Naive thymus-derived CD4-positive, alpha-beta T cell (primary cell): ENCODE results near the gene SINHCAF. TPM values are rescaled to one million over a fixed set of nuclear protein-coding genes. Genes with fewer than 3 reads are reported as not detected.

Experiments used
- ATAC-seq: fragments of 150-1000 bp; cut with Tn5 transposase; 2 replicates; pipeline ENCODE4 v1.10.0; 2021; ENCODE audit warnings: mild to moderate bottlenecking, moderate library complexity
- CTCF ChIA-PET: fragments of 350-600 bp; sonication (Branson Sonifier 250); formaldehyde crosslinking; loops from one replicate; lab custom pipeline; 2021; ENCODE audit warnings: antibody characterized with exemption; lab: Charles Lee
- POLR2A ChIA-PET: fragments of 350-600 bp; sonication (Branson Sonifier 250); formaldehyde crosslinking; loops from one replicate; lab custom pipeline; 2021; ENCODE audit warnings: antibody characterized with exemption, inconsistent platforms; lab: Charles Lee
- DNase-seq, 9 donors: peaks; one replicate each; pipeline versions ENCODE4 v3.0.0 to v3.0.0-alpha.2; 2020 to 2022; ENCODE audit warnings: mixed read lengths in 1 of 9
- H3K27ac ChIP-seq: one replicate; pipeline ENCODE4 v1.7.0; 2013; ENCODE audit warnings: mild to moderate bottlenecking, low read depth, low read length, moderate library complexity
- H3K27me3 ChIP-seq, 2 donors: one replicate each; pipeline ENCODE4 v1.7.0; 2013; ENCODE audit warnings: low read length in 2 of 2, mild to moderate bottlenecking in 2 of 2, moderate library complexity in 2 of 2; ENCODE audit not compliant: control insufficient read depth in 2 of 2, insufficient read depth in 2 of 2
- H3K36me3 ChIP-seq, 3 experiments: 1 replicate in 2 of 3; 2 replicates in 1 of 3; pipeline ENCODE4 v1.7.0; 2013; ENCODE audit warnings: low read length in 3 of 3, mild to moderate bottlenecking in 3 of 3, moderate library complexity in 1 of 3; ENCODE audit not compliant: insufficient read depth in 3 of 3, control insufficient read depth in 2 of 3
- H3K4me1 ChIP-seq, 2 donors: one replicate each; pipeline ENCODE4 v1.7.0; 2013; ENCODE audit warnings: low read length in 2 of 2, mild to moderate bottlenecking in 2 of 2, moderate library complexity in 1 of 2; ENCODE audit not compliant: control insufficient read depth in 2 of 2, insufficient read depth in 2 of 2
- H3K4me3 ChIP-seq: 2 replicates; pipeline ENCODE4 v1.7.0; 2013; ENCODE audit warnings: mild to moderate bottlenecking, low read length
- H3K9me3 ChIP-seq, 3 experiments: 1 replicate in 2 of 3; 2 replicates in 1 of 3; pipeline ENCODE4 v1.7.0; 2013; ENCODE audit warnings: low read length in 3 of 3; ENCODE audit not compliant: control insufficient read depth in 2 of 3
- H3K27ac Mint-ChIP-seq, 9 donors: one replicate each; pipeline ENCODE4 v1.8.0; 2020 to 2022; ENCODE audit warnings: mixed read lengths in 9 of 9, mild to moderate bottlenecking in 8 of 9, moderate library complexity in 5 of 9, inconsistent platforms in 2 of 9
- H3K27me3 Mint-ChIP-seq, 5 donors: one replicate each; pipeline ENCODE4 v1.8.0; 2021 to 2022; ENCODE audit warnings: mixed read lengths in 5 of 5, mild to moderate bottlenecking in 1 of 5
- H3K36me3 Mint-ChIP-seq, 5 donors: one replicate each; pipeline ENCODE4 v1.8.0; 2020 to 2022; ENCODE audit warnings: mixed read lengths in 5 of 5, mild to moderate bottlenecking in 3 of 5, inconsistent platforms in 1 of 5
- H3K4me1 Mint-ChIP-seq, 7 donors: one replicate each; pipeline ENCODE4 v1.8.0; 2020 to 2022; ENCODE audit warnings: mixed read lengths in 7 of 7, mild to moderate bottlenecking in 3 of 7, inconsistent platforms in 1 of 7
- H3K4me3 Mint-ChIP-seq, 10 donors: one replicate each; pipeline ENCODE4 v1.8.0; 2020 to 2022; ENCODE audit warnings: mild to moderate bottlenecking in 10 of 10, mixed read lengths in 10 of 10, moderate library complexity in 6 of 10, inconsistent platforms in 2 of 10
- H3K9me3 Mint-ChIP-seq, 11 donors: one replicate each; pipeline ENCODE4 v1.8.0; 2020 to 2022; ENCODE audit warnings: mixed read lengths in 11 of 11, mild to moderate bottlenecking in 4 of 11, inconsistent platforms in 1 of 11, moderate library complexity in 1 of 11
- intact Hi-C, 2 donors: fragments of 100-400 bp; cut with micrococcal nuclease; formaldehyde crosslinking; loops; one replicate each; pipeline ENCODE4 v1.15.1; 2023
- polyA plus RNA-seq, 2 donors: library from polyadenylated mRNA; unstranded; fragments of 300-500 nt; fragmentation: Illumina TruSeq; gene quantifications; one replicate each; pipeline ENCODE4 v1.2.3, GENCODE V29; 2021
- total RNA-seq, 6 experiments: library from RNA in 5 of 6; stranded (reverse) in 5 of 6; gene quantifications; 1 replicate in 5 of 6; 2 replicates in 1 of 6; pipeline ENCODE4 v1.2.3 and lab custom pipeline; 2021 to 2026

SINHCAF gene
- total and polyA plus RNA-seq, 7 experiments from 2014 or later, result 47.9 to 114 (median 90.8) TPM

DNA sequence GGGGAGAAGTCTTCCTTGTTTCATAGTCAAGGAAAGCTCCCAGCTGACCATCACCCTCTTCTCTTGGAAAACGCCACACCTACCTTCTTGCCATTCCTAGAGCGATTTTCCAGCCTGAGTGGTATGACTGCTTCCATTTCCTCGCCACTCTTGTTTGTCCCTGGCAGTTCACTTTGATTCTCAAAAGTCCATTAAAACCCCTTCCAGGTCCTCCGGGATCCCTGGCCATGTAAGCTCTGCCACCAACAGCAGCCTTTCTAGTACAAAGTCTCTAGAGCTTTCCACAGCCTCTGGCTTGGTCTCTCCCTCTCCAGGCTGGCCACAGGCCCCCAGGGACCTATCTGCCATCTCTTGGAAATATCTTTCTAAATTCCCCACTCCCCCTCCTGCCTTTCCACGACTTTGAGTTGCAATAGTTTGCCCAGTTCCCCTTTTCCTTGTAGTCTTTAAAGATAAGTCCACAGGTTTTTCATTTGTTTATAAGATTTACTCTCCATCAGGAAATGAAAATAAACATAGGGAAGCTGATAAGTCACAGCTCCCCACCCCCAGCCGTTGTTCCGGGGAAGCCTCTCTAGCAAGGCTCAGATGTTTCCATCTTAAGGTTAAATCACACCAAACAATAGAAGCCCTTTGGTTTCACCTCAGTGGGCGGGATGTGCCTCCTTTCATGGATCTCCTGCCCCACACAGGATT lies 42.9 kb upstream of the SINHCAF start:
- DNase-seq (no peak), ATAC-seq (no peak)
- Histone ChIP-seq H3K27ac (no peak overlapping the region), H3K9me3 (no peaks in the 10 kb centered on the region), H3K27me3 (no peaks in the 10 kb centered on the region), H3K4me1 (no peaks in the 10 kb centered on the region), H3K36me3 (no peaks in the 10 kb centered on the region), H3K4me3 (no peak overlapping the region)
- Mint-ChIP-seq H3K4me3 (no peak overlapping the region), H3K36me3 (no peaks in the 10 kb centered on the region), H3K9me3 (peaks cover 0 to 1% (median 0%) of the 10 kb centered on the region in 11 donors), H3K27ac (peak overlapping the region in 1 of 9 donors; percentile 11), H3K4me1 (peaks cover 0 to 6% (median 0%) of the 10 kb centered on the region in 7 donors), H3K27me3 (peaks cover 0 to 6% (median 0%) of the 10 kb centered on the region in 5 donors)
- ChIA-PET CTCF (interaction anchor here (0.6 kb wide), 1 partner anchor 103 kb away, joined by 4 read pairs; no protein-coding TSS in a partner anchor), POLR2A (no interaction called here)
- intact Hi-C loops, result no loop called here

DNA sequence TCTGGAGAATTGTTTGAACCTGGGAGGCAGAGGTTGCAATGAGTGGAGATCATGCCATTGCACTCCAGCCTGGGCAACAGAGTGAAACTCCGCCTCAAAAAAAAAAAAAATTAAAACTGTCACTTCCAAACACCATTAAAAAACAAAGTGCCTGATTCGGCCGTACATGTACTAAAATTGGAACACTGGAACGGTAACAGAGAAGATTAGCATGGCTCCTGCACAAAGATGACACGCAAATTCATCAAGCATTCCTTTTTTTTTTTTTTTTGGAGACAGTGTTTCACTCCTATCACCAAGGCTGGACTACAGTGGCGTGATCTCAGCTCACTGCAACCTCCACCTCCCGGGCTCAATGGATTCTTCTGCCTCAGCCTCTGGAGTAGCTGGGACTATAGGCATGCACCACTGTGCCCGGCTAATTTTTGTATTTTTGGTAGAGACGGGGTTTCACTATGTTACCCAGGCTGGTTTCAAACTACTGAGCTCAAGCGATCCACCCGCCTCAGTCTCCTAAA lies 40.2 kb upstream of the SINHCAF start:
- Histone ChIP-seq H3K36me3 (no peaks in the 10 kb centered on the region), H3K27me3 (no peaks in the 10 kb centered on the region), H3K4me1 (peaks cover 4 to 11% of the 10 kb centered on the region in 2 donors), H3K4me3 (no peak overlapping the region), H3K9me3 (no peaks in the 10 kb centered on the region), H3K27ac (no peak overlapping the region)
- H3K9me3 Mint-ChIP-seq, result peaks cover 0 to 1% (median 0%) of the 10 kb centered on the region in 11 donors
- no peaks in the 10 kb centered on the region for H3K36me3 Mint-ChIP-seq
- ATAC-seq, result no peak
- intact Hi-C loops, result no loop called here
- no peak for DNase-seq
- H3K27me3 Mint-ChIP-seq, result peaks cover 0 to 6% (median 0%) of the 10 kb centered on the region in 5 donors
- H3K4me1 Mint-ChIP-seq, result peaks cover 12 to 27% (median 18%) of the 10 kb centered on the region in 7 donors
- ChIA-PET POLR2A (no interaction called here), CTCF (no interaction called here)
- no peak overlapping the region for H3K27ac Mint-ChIP-seq
- H3K4me3 Mint-ChIP-seq, result no peak overlapping the region

DNA sequence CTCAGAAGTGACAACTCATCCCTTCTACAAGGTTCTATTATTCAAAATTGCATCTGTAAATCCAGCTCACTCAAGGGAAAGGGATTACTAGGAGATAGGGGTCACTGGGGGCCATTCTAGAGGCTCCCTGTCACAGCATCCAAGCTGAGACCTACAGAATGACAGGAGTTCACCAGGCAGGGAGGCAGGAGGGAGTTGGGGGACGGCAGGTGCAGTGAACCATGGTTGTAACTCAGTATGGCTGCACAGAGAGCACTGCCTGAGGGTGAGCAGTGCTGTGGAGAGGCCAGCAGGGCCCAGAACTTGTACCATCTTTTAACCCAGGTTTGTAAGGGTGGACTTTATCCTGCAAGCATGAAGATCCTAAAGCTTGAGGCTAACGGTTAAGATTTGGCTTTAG lies 37.9 kb upstream of the SINHCAF start:
- ATAC-seq (no peak), DNase-seq (no peak)
- Histone ChIP-seq H3K4me1 (peaks cover 4 to 11% of the 10 kb centered on the region in 2 donors), H3K4me3 (no peak overlapping the region), H3K36me3 (no peaks in the 10 kb centered on the region), H3K9me3 (no peaks in the 10 kb centered on the region), H3K27ac (no peak overlapping the region), H3K27me3 (no peaks in the 10 kb centered on the region)
- CTCF ChIA-PET, result no interaction called here
- Mint-ChIP-seq H3K9me3 (peaks cover 0 to 1% (median 0%) of the 10 kb centered on the region in 11 donors), H3K27ac (peak overlapping the region in 2 of 9 donors; percentile 70 to 90), H3K27me3 (peaks cover 0 to 3% (median 0%) of the 10 kb centered on the region in 5 donors), H3K4me3 (peak overlapping the region in 1 of 10 donors; percentile 79), H3K36me3 (no peaks in the 10 kb centered on the region), H3K4me1 (peaks cover 12 to 27% (median 18%) of the 10 kb centered on the region in 7 donors)
- POLR2A ChIA-PET, result no interaction called here
- intact Hi-C loops, result loop anchor here (1.0 to 5.0 kb wide), 4 partner anchors 62 to 247 kb away; no protein-coding TSS in a partner anchor

DNA sequence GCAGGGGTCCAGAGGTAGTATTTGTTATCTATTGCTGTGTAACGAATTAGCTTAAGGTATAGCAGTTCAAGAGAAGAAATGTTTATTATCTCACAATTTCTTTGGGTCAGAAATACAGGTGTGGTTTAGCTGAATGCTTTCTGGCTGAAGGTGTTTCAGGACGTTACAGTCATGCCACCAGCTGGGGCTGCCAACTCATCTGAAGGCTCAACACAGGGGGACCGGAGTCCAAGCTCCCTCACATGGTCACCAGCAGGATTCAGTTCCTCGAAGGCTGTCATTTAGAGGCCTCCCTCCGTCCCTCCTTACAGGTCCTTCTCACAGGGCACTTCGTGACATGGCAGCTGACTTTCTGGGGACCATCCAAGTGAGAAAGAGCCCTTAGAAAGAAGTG lies 37.5 kb upstream of the SINHCAF start:
- no peaks in the 10 kb centered on the region for H3K27me3 ChIP-seq
- ATAC-seq (no peak), DNase-seq (no peak)
- H3K27me3 Mint-ChIP-seq, result no peaks in the 10 kb centered on the region
- ChIA-PET POLR2A (no interaction called here), CTCF (no interaction called here)
- no peaks in the 10 kb centered on the region for H3K36me3 Mint-ChIP-seq
- H3K27ac Mint-ChIP-seq, result peak overlapping the region in 4 of 9 donors; percentile 32 to 91 (median 80)
- H3K4me3 ChIP-seq, result no peak overlapping the region
- intact Hi-C loops, result loop anchor here (1.0 to 5.0 kb wide), 4 partner anchors 61 to 246 kb away; no protein-coding TSS in a partner anchor
- H3K4me3 Mint-ChIP-seq, result peak overlapping the region in 4 of 10 donors; percentile 50 to 79 (median 75)
- H3K4me1 Mint-ChIP-seq, result peaks cover 12 to 27% (median 18%) of the 10 kb centered on the region in 7 donors
- H3K36me3 ChIP-seq, result no peaks in the 10 kb centered on the region
- no peak overlapping the region for H3K27ac ChIP-seq
- peaks cover 4 to 11% of the 10 kb centered on the region in 2 donors for H3K4me1 ChIP-seq
- H3K9me3 Mint-ChIP-seq, result peaks cover 0 to 1% (median 0%) of the 10 kb centered on the region in 11 donors
- no peaks in the 10 kb centered on the region for H3K9me3 ChIP-seq

DNA sequence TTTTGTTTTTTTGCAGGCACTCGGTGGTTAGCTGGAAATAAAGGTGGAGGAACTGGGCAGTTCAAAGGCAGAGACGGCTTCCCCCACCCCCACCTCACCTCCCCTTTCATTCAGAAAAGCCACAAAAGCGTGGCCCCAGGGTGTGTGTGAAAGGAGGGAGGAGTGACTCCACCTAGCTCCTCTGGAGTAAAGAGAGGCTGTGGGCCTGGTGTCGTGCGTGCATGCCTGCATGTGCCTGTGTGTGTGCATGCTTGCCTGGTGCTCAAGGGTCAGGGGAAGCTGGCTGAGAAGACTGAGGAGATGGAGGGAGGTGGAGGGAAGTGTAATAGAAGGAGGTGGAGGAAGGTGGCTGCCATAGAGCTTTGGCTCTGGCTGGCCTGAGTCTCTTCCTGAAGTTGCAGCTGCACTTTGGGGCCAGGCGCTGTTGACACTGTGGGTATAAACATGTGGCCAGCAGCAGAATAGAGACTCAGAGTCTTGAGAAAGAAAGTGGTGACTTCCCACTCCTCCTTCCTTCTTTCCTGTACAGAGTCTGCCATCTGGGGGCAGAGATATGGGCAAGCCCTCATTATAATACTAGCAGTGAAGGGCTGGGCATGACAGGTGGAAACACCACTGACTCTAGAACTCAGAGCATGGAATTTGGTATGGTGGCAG lies 36.9 kb upstream of the SINHCAF start:
- intact Hi-C loops, result loop anchor here (1.0 to 5.0 kb wide), 5 partner anchors 37 to 246 kb away; partner anchors contain the start of gene SINHCAF (in 2 of the 2)
- Histone ChIP-seq H3K36me3 (no peaks in the 10 kb centered on the region), H3K27ac (no peak overlapping the region), H3K4me1 (peaks cover 4 to 11% of the 10 kb centered on the region in 2 donors), H3K27me3 (no peaks in the 10 kb centered on the region), H3K4me3 (peak overlapping the region; percentile 8), H3K9me3 (no peaks in the 10 kb centered on the region)
- H3K27ac Mint-ChIP-seq, result peak overlapping the region; percentile 12 to 91 (median 56)
- no peaks in the 10 kb centered on the region for H3K36me3 Mint-ChIP-seq
- CTCF ChIA-PET, result no interaction called here
- H3K27me3 Mint-ChIP-seq, result no peaks in the 10 kb centered on the region
- ATAC-seq, result peak; percentile 78
- DNase-seq, result peak in 5 of 9 donors; percentile 4 to 34 (median 17)
- POLR2A ChIA-PET, result interaction anchor here (0.8 kb wide), 1 partner anchor 33 kb away, joined by 4 read pairs; no protein-coding TSS in a partner anchor
- H3K4me3 Mint-ChIP-seq, result peak overlapping the region; percentile 50 to 81 (median 74)
- peaks cover 0 to 1% (median 0%) of the 10 kb centered on the region in 11 donors for H3K9me3 Mint-ChIP-seq
- peaks cover 12 to 27% (median 18%) of the 10 kb centered on the region in 7 donors for H3K4me1 Mint-ChIP-seq

DNA sequence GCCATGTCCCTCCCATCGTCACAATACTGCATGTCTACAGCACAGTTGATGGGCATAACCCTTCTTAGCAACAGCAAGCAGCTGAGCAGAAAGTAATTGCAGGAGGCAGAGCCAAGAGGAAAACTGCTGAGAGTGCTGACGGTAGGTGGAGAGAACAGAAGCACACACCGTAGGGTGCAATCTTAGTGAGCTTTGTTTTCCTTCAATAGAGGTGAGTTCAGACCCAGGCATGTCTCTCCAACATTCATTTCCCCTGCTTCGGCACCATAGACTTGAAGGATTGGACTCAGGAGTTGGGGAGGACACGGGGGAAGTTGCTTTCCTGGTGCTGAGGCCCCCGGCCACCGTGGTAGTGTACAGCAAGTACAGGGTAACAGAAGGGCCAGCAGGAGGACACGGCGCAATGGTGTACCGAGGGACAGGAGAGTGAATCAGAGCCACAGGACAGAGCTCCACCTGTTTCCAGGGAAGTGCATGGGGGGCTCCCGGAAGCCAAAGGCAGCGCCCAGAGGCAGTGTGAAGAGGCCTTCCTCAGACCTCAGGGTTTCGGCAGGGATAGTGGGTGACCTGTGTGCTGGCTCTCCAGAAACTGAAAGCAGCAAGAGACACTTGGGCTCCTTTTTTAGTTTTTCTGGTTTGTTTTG lies 36.3 kb upstream of the SINHCAF start:
- POLR2A ChIA-PET, result interaction anchor here (0.8 kb wide), 1 partner anchor 33 kb away, joined by 4 read pairs; no protein-coding TSS in a partner anchor
- intact Hi-C loops, result loop anchor here (1.0 to 5.0 kb wide), 4 partner anchors 36 to 245 kb away; partner anchors contain the start of gene SINHCAF (in 2 of the 2)
- no peak overlapping the region for H3K4me3 ChIP-seq
- peak overlapping the region; percentile 50 to 81 (median 74) for H3K4me3 Mint-ChIP-seq
- no peaks in the 10 kb centered on the region for H3K27me3 Mint-ChIP-seq
- H3K36me3 Mint-ChIP-seq, result no peaks in the 10 kb centered on the region
- no peaks in the 10 kb centered on the region for H3K36me3 ChIP-seq
- H3K27ac Mint-ChIP-seq, result peak overlapping the region in 8 of 9 donors; percentile 12 to 91 (median 63)
- no peaks in the 10 kb centered on the region for H3K9me3 ChIP-seq
- peaks cover 12 to 27% (median 18%) of the 10 kb centered on the region in 7 donors for H3K4me1 Mint-ChIP-seq
- no peak overlapping the region for H3K27ac ChIP-seq
- peaks cover 0 to 1% (median 0%) of the 10 kb centered on the region in 11 donors for H3K9me3 Mint-ChIP-seq
- H3K4me1 ChIP-seq, result peaks cover 4 to 11% of the 10 kb centered on the region in 2 donors
- no peaks in the 10 kb centered on the region for H3K27me3 ChIP-seq
- peak; percentile 35 for ATAC-seq
- peak in 1 of 9 donors; percentile 24 for DNase-seq
- CTCF ChIA-PET, result interaction anchor here (0.8 kb wide), 1 partner anchor 36 kb away, joined by 3 read pairs; the partner anchor contains the start of gene SINHCAF
